Measurements from ENCODE around the gene TTC12.

TTC12 gene

DNA sequence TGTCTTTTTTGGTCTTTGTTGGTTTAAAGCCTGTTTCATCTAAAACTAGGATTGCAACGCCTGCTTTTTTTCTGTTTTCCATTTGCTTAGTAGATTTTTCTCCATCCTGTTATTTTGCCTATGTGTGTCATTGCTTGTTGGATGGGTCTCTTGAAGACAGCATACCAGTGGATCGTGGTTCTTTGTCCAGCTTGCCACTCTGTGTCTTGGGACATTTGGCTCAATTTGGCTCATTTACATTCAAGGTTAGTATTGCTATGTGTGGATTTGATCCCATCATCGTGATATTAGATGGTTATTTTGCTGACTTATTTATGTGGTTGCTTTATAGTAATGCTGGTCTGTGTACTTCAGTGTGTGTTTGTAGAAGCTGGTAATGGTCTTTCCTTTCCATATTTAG is 41.8 kb downstream of the TTC12 start:
- TF ChIP-seq, protein P1, sequence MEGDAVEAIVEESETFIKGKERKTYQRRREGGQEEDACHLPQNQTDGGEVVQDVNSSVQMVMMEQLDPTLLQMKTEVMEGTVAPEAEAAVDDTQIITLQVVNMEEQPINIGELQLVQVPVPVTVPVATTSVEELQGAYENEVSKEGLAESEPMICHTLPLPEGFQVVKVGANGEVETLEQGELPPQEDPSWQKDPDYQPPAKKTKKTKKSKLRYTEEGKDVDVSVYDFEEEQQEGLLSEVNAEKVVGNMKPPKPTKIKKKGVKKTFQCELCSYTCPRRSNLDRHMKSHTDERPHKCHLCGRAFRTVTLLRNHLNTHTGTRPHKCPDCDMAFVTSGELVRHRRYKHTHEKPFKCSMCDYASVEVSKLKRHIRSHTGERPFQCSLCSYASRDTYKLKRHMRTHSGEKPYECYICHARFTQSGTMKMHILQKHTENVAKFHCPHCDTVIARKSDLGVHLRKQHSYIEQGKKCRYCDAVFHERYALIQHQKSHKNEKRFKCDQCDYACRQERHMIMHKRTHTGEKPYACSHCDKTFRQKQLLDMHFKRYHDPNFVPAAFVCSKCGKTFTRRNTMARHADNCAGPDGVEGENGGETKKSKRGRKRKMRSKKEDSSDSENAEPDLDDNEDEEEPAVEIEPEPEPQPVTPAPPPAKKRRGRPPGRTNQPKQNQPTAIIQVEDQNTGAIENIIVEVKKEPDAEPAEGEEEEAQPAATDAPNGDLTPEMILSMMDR (IDR thresholded peaks at IDR 0.05; ENCODE audit: control extremely low read depth, extremely low read depth, low read depth, missing control alignments), result no peak
- ChIA-PET CTCF (no interaction called here), POLR2A (no interaction called here)
- no peak for DNase-seq (ENCODE audit: extremely low spot score)

DNA sequence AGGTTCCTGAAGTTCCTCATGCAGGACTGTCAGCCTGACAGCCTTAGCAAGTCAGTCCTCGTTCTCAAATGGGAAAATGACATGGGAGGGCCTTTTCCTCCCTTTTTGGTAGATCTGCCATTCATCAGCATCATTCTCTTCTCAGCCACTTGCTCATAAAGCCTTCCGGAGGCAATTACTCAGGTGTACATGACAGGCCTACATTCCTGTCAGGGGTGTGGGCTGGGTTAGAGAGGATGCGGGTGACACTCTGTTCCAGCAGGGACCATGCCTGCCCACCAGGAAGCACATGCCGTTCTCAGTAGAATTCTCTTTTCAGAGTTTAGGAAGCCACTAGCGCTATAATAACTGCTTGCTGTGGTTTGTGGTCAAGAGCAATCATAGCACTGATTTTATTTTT is 49.0 kb downstream of the TTC12 start:
- ChIA-PET POLR2A (no interaction called here), CTCF (no interaction called here)
- TF ChIP-seq, protein P1 (IDR thresholded peaks at IDR 0.05; ENCODE audit: control extremely low read depth, extremely low read depth, low read depth, missing control alignments), result no peak
- no peak for DNase-seq (ENCODE audit: extremely low spot score)

DNA sequence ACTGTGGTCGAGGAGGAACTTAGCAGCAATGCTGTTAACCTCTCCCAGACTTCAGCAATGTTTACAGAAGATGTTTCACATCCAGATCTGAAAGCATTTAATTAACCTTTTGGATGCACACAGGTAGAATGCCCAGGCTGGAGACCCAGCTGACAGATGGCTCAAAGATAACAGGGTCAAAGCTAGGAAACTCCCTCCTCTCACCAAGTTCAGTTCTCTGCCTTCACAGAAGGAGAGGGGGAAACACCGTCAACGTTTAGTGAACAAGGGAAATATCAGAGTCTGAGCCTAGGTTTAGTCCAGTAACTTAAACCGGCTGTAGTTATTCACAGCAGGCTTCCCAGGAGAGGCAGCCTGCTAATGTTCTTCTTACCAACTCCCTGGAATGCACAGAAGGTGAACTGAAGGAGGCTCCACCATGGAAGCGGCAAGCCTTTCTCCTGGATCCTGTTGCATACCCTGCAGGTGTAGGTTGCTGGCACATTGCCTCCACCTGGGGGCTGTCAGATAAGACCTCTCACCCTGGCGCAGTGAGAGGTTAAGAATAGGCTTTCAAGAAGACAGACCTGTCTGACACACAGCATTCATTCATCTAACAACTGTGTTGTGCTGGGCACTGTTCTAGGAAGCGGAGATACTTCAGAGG is 49.7 kb downstream of the TTC12 start:
- DNase-seq (ENCODE audit: extremely low spot score), result no peak
- POLR2A ChIA-PET, result interaction anchor here (0.6 kb wide), 1 partner anchor 50 kb away, joined by 3 read pairs; the partner anchor contains the start of gene TTC12
- TF ChIP-seq, protein P1 (IDR thresholded peaks at IDR 0.05; ENCODE audit: control extremely low read depth, extremely low read depth, low read depth, missing control alignments), result no peak
- CTCF ChIA-PET, result interaction anchor here (1.0 to 1.5 kb wide), 2 partner anchors 13 to 75 kb away, joined by 4 read pairs; no protein-coding TSS in a partner anchor

DNA sequence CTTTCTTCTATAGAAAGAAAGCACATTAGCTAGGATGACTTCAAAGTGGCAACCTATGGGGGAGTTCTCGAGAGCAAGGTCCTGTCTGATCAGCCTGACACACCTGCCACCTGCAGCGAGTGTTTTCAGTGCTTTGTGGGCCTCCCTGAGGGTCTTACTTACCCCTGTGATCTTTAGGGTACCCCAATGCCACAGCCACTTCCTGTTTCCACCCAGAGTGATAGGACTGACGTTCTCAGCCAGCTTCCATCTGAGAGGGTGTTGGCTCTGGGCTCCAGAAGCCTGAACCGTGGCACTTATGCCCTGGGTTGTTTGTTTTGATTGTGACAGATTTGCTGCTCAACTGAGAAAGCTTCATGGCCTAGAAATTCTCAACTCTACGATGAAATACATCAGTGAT is 51.5 kb downstream of the TTC12 start:
- DNase-seq (ENCODE audit: extremely low spot score), result no peak
- CTCF ChIA-PET, result interaction anchor here (1.0 kb wide), 1 partner anchor 14 kb away, joined by 3 read pairs; no protein-coding TSS in a partner anchor
- TF ChIP-seq, protein P1 (IDR thresholded peaks at IDR 0.05; ENCODE audit: control extremely low read depth, extremely low read depth, low read depth, missing control alignments), result no peak
- POLR2A ChIA-PET, result no interaction called here

DNA sequence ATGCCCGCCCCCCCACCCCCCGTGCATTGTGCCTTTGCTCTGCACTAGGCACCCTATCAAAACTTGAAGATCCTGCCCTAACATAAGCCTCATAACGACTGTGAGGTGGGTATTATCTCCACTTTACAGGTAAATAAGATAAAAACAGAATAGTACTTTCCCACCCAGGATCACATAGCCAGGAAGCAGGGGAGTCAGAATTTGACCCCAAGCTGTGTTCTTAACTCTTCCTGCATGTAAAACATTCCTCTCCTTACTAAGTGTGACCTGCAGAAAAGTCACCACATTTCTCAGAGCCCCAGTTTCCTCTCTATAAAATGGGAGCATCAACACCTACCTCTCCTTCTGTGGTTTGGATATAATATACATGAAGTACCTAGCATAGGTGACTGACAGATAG is 55.0 kb downstream of the TTC12 start:
- no peak for DNase-seq (ENCODE audit: extremely low spot score)
- TF ChIP-seq, protein P1 (IDR thresholded peaks at IDR 0.05; ENCODE audit: control extremely low read depth, extremely low read depth, low read depth, missing control alignments), result no peak
- POLR2A ChIA-PET, result no interaction called here
- CTCF ChIA-PET, result no interaction called here

DNA sequence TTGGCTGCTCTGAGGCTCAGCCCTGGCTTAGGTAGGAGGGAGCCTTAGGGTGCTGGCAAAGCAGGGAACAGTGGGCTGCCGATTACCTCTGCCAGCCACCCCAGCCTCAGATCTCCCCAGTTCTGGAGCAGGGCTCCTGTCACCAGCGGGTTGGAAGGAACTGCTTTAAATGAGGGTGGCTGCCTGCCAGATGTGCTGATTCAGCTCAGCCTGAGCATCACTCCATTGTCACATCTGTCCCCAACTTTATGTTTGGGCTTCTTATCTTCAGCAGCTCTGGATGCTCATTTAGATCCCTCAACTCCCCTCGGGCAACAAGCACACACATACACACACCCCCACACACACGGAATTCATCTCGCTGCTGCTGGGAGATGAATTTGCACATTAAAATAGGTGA is 56.3 kb downstream of the TTC12 start:
- TF ChIP-seq, protein P1 (IDR thresholded peaks at IDR 0.05; ENCODE audit: control extremely low read depth, extremely low read depth, low read depth, missing control alignments), result no peak
- no peak for DNase-seq (ENCODE audit: extremely low spot score)
- POLR2A ChIA-PET, result no interaction called here
- CTCF ChIA-PET, result interaction anchor here (0.7 kb wide), 1 partner anchor 23 kb away, joined by 3 read pairs; no protein-coding TSS in a partner anchor
